DND-41 (cell line): ENCODE measurements around the gene TAF15.

ENCODE experiments used
- ATAC-seq: fragments of 200-7000 bp; cut with Tn5 transposase; 3 replicates; pipeline ENCODE4 v1.9.1; 2021; ENCODE audit warnings: low read depth; ENCODE audit not compliant: insufficient read depth
- DNase-seq: peaks from one replicate; pipeline ENCODE4 v3.0.0-alpha.2; 2020
- H2AFZ ChIP-seq: 2 replicates; pipeline ENCODE4 v1.6.0; 2012; ENCODE audit warnings: low read depth, low read length
- H3K27ac ChIP-seq: 2 replicates; pipeline ENCODE4 v1.5.1; 2012; ENCODE audit warnings: low read length, inconsistent platforms
- H3K27me3 ChIP-seq: fragments of 200-600 bp; sonication (generic); 2 replicates; pipeline ENCODE4 v1.6.0; 2012; ENCODE audit warnings: low read length, mild to moderate bottlenecking, inconsistent platforms; ENCODE audit not compliant: insufficient read depth, poor library complexity
- H3K36me3 ChIP-seq: 2 replicates; pipeline ENCODE4 v1.5.1; 2012; ENCODE audit warnings: low read length, inconsistent platforms; ENCODE audit not compliant: insufficient read depth
- H3K4me1 ChIP-seq: 2 replicates; pipeline ENCODE4 v1.5.1; 2012; ENCODE audit warnings: mild to moderate bottlenecking, low read length; ENCODE audit not compliant: insufficient read depth
- H3K4me2 ChIP-seq: 2 replicates; pipeline ENCODE4 v1.6.0; 2012; ENCODE audit warnings: mild to moderate bottlenecking, moderate library complexity, low read length, inconsistent platforms; ENCODE audit not compliant: insufficient read depth
- H3K4me3 ChIP-seq, 2 experiments: fragments of 200-600 bp in 1 of 2; shearing (Covaris generic) in 1 of 2; 2 replicates each; pipeline ENCODE4 v1.5.1; 2012 to 2016; ENCODE audit warnings: inconsistent platforms in 2 of 2, low read length in 2 of 2, mild to moderate bottlenecking in 2 of 2, low read depth in 1 of 2, moderate library complexity in 1 of 2
- H3K79me2 ChIP-seq: 2 replicates; pipeline ENCODE4 v1.6.0; 2012; ENCODE audit warnings: low read length, inconsistent platforms; ENCODE audit not compliant: insufficient read depth
- H3K9ac ChIP-seq: 2 replicates; pipeline ENCODE4 v1.6.0; 2012; ENCODE audit warnings: low read depth, mild to moderate bottlenecking, inconsistent platforms, low read length, moderate library complexity
- H3K9me3 ChIP-seq: 2 replicates; pipeline ENCODE4 v1.5.1; 2012; ENCODE audit warnings: low read length, moderate library complexity, mild to moderate bottlenecking, inconsistent platforms; ENCODE audit not compliant: insufficient read depth, severe bottlenecking
- H4K20me1 ChIP-seq: 2 replicates; pipeline ENCODE4 v1.6.0; 2012; ENCODE audit warnings: low read length; ENCODE audit not compliant: insufficient read depth
- CTCF ChIP-seq: IDR thresholded peaks from 2 replicates; pipeline ENCODE4 v1.5.1; 2012; ENCODE audit warnings: borderline replicate concordance, low read length, moderate library complexity, mild to moderate bottlenecking; ENCODE audit not compliant: poor library complexity, severe bottlenecking; ENCODE audit errors: extremely low read depth
- EZH2 ChIP-seq: IDR thresholded peaks from 3 replicates; pipeline ENCODE4 v1.6.1; 2012; ENCODE audit warnings: borderline replicate concordance, low read depth, mild to moderate bottlenecking, moderate library complexity, low read length, inconsistent platforms; ENCODE audit not compliant: severe bottlenecking

TAF15 gene

GRCh38 chr17:35875800-35876139 lies 66.5 kb downstream of the TAF15 start:
- Histone ChIP-seq H3K9me3 (no peaks in the 10 kb centered on the region), H2AFZ (no peak overlapping the region), H3K9ac (no peak overlapping the region), H3K79me2 (no peaks in the 10 kb centered on the region), H3K27ac (no peak overlapping the region), H4K20me1 (no peaks in the 10 kb centered on the region), H3K4me3 (no peak overlapping the region), H3K4me1 (no peaks in the 10 kb centered on the region), H3K27me3 (peaks cover 7% of the 10 kb centered on the region), H3K36me3 (no peaks in the 10 kb centered on the region), H3K4me2 (no peak overlapping the region)
- ATAC-seq (no peak), DNase-seq (no peak)
- TF ChIP-seq CTCF (no peak), EZH2 (no peak)

DNA sequence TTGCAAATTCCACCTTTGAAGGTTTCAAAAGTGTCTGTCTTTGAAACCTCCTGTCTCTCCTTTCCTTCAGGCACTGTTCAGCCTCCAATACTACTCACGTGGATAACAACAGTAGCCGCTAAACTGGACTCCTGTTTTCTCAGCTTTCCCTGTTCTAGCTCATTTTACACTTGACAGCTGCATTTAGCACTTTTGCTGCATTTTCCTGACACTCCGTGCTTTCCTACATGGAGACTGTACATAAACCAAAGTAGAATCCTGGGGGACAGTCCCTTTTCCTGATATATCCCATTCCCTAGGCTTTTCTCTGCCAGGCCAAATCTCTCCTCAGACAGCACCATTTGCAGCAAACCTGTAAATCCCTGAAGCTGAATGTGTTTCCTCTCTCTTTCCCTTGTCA lies 67.2 kb downstream of the TAF15 start:
- Histone ChIP-seq H4K20me1 (no peaks in the 10 kb centered on the region), H3K4me1 (no peaks in the 10 kb centered on the region)
- TF ChIP-seq CTCF (no peak), EZH2 (no peak)

GRCh38 chr17:35877345-35878029 lies 68.2 kb downstream of the TAF15 start:
- H3K4me3 ChIP-seq = no peak overlapping the region
- H3K4me1 ChIP-seq = no peaks in the 10 kb centered on the region
- no peaks in the 10 kb centered on the region for H3K9me3 ChIP-seq
- H3K79me2 ChIP-seq = no peaks in the 10 kb centered on the region
- no peaks in the 10 kb centered on the region for H3K36me3 ChIP-seq
- H2AFZ ChIP-seq = no peak overlapping the region
- no peak overlapping the region for H3K27ac ChIP-seq
- H3K27me3 ChIP-seq = peaks cover 7% of the 10 kb centered on the region
- TF ChIP-seq CTCF (no peak), EZH2 (no peak)
- no peak overlapping the region for H3K9ac ChIP-seq
- no peak for ATAC-seq
- H4K20me1 ChIP-seq = no peaks in the 10 kb centered on the region
- DNase-seq = no peak
- no peak overlapping the region for H3K4me2 ChIP-seq

More for the DNA sequence above, 67.2 kb downstream of the TAF15 start:
- no peak for ATAC-seq
- H3K36me3 ChIP-seq = no peaks in the 10 kb centered on the region
- no peak overlapping the region for H3K4me3 ChIP-seq
- H3K4me2 ChIP-seq = no peak overlapping the region
- DNase-seq = no peak
- no peaks in the 10 kb centered on the region for H3K79me2 ChIP-seq
- no peak overlapping the region for H2AFZ ChIP-seq
- no peak overlapping the region for H3K27ac ChIP-seq
- no peak overlapping the region for H3K9ac ChIP-seq
- H3K27me3 ChIP-seq = peaks cover 7% of the 10 kb centered on the region
- H3K9me3 ChIP-seq = no peaks in the 10 kb centered on the region

DNA sequence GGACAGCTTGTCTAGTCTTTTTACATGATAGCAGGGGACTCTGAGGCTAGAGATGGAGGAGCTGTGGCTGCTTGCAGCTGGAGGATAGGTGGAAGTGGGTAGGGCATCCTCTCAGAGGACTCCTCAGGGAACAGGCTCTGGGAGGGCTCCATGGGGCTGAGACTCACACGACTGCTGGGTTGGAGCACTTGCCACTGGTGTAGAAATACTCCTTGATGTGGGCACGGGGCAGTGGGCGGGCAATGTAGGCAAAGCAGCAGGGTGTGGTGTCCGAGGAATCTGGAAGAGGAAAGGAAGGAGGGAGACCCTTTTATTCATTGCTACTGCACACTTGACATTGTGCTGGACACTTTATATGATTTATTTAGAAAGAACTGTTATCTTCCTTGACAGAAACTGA lies 69.1 kb downstream of the TAF15 start:
- Histone ChIP-seq H3K9me3 (no peaks in the 10 kb centered on the region), H4K20me1 (no peaks in the 10 kb centered on the region), H3K27me3 (peaks cover 7% of the 10 kb centered on the region), H3K9ac (no peak overlapping the region), H3K4me3 (no peak overlapping the region), H3K4me1 (no peaks in the 10 kb centered on the region), H3K79me2 (no peaks in the 10 kb centered on the region), H2AFZ (no peak overlapping the region), H3K4me2 (no peak overlapping the region), H3K36me3 (no peaks in the 10 kb centered on the region), H3K27ac (no peak overlapping the region)
- DNase-seq (no peak), ATAC-seq (no peak)
- no peak for TF ChIP-seq EZH2
- TF ChIP-seq CTCF = no peak
